Gastroesophageal sphincter (tissue), 4 donors: ENCODE data around the gene DLG4. TPM values are rescaled to one million over a fixed set of nuclear protein-coding genes. Genes with fewer than 3 reads are reported as not detected.

Source experiments
- ATAC-seq: fragments of 150-250 bp; one replicate; pipeline ENCODE4 v1.9.1; 2016; ENCODE audit warnings: mild to moderate bottlenecking, moderate library complexity
- H3K27ac ChIP-seq, 4 donors: fragments of 200-600 bp; sonication (generic) in 3 of 4; 1 replicate in 3 of 4; 2 replicates in 1 of 4; pipeline ENCODE4 v1.5.1; 2016 to 2019
- H3K27me3 ChIP-seq: fragments of 200-600 bp; sonication (generic); one replicate; pipeline ENCODE4 v1.5.1; 2019
- H3K36me3 ChIP-seq, 2 donors: fragments of 200-600 bp; sonication (generic); one replicate each; pipeline ENCODE4 v1.5.1; 2019; ENCODE audit warnings: control low read depth in 1 of 2
- H3K4me1 ChIP-seq, 3 donors: fragments of 200-600 bp; sonication (generic); 1 replicate in 2 of 3; 2 replicates in 1 of 3; pipeline ENCODE4 v1.5.1; 2016 to 2019; ENCODE audit warnings: control low read depth in 2 of 3
- H3K4me3 ChIP-seq, 2 donors: fragments of 200-600 bp; sonication (generic); one replicate each; pipeline ENCODE4 v1.5.1; 2019; ENCODE audit warnings: mild to moderate bottlenecking in 1 of 2, moderate library complexity in 1 of 2
- H3K9me3 ChIP-seq, 3 donors: fragments of 200-600 bp; sonication (generic); one replicate each; pipeline ENCODE4 v1.5.1; 2017 to 2019; ENCODE audit warnings: control low read depth in 2 of 3
- EP300 ChIP-seq: sonication (generic); formaldehyde crosslinking; IDR thresholded peaks from one replicate; pipeline ENCODE4 v1.6.1; 2017; ENCODE audit warnings: antibody characterized with exemption, mild to moderate bottlenecking
- POLR2A ChIP-seq, 2 donors: fragments of 450-650 bp; IDR thresholded peaks; one replicate each; pipeline ENCODE4 v1.6.1; 2017; ENCODE audit warnings: antibody characterized with exemption in 2 of 2, mild to moderate bottlenecking in 2 of 2, moderate library complexity in 1 of 2
- POLR2AphosphoS5 ChIP-seq: sonication (generic); formaldehyde crosslinking; IDR thresholded peaks from one replicate; pipeline ENCODE4 v1.6.1; 2017; ENCODE audit warnings: antibody characterized with exemption
- WGBS, 2 donors: methylation state at CpG; one replicate each; pipeline ENCODE4 v1.1.5; 2018; ENCODE audit warnings: low coverage in 1 of 2; 5-methylcytosine and 5-hydroxymethylcytosine counted together
- total RNA-seq, 4 donors: library from RNA; depleted of rRNA; stranded (reverse); fragments of >200 nt; gene quantifications; one replicate each; pipeline ENCODE4 v1.1.0, GENCODE V29; 2016
- TF ChIP-seq, protein P1 (sequence below), 4 experiments: fragments of 200-600 bp in 2 of 4; fragments of 450-650 bp in 2 of 4; sonication (generic) in 1 of 4; IDR thresholded peaks; one replicate each; pipeline ENCODE4 v1.5.1; 2017 to 2019; ENCODE audit warnings: antibody characterized with exemption in 4 of 4, mild to moderate bottlenecking in 2 of 4, moderate library complexity in 2 of 4

The DLG4 gene
- total RNA-seq, 4 donors from 2014 or later = 14.1 to 21.7 (median 16.5) TPM

DNA sequence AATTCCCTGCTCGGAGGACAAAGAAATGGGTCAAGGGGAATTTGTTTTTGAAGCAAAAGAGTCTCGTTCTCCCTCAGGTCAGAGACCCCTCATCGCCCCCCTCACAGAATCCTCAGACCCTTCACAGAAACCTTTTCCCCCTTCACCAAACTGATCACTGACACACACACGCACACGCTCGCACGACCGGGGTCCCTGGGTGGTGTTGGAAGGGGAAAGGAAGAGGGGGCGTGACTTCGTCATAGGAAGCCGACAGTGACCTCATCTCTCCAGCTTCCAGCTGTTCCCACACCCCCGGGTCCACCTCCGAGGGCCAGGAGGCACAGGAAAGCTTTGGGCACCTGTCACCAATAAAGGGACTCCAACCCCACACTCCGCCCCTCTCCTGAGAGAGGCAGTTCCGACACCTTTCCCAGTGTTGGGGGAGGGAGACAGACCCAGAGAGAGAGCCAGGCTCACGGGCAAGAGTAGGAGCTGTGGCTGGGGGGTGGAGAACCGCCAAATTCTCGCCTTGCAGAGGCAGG, 41.6 kb downstream of the DLG4 start:
- Histone ChIP-seq H3K27me3 (peaks cover 60% of the 10 kb centered on the region), H3K4me3 (peak overlapping the region in 1 of 2 donors; percentile 41), H3K27ac (no peak overlapping the region), H3K4me1 (peaks cover 0 to 25% (median 12%) of the 10 kb centered on the region in 3 donors), H3K36me3 (no peaks in the 10 kb centered on the region), H3K9me3 (no peaks in the 10 kb centered on the region)
- WGBS, 2 donors = 0 to 17% methylated on average over 4 to 6 of the region's 18 CpGs
- no peak for TF ChIP-seq POLR2A (IDR thresholded peaks at IDR 0.05)
- TF ChIP-seq EP300 = no peak
- TF ChIP-seq POLR2AphosphoS5 = no peak
- TF ChIP-seq, protein P1, sequence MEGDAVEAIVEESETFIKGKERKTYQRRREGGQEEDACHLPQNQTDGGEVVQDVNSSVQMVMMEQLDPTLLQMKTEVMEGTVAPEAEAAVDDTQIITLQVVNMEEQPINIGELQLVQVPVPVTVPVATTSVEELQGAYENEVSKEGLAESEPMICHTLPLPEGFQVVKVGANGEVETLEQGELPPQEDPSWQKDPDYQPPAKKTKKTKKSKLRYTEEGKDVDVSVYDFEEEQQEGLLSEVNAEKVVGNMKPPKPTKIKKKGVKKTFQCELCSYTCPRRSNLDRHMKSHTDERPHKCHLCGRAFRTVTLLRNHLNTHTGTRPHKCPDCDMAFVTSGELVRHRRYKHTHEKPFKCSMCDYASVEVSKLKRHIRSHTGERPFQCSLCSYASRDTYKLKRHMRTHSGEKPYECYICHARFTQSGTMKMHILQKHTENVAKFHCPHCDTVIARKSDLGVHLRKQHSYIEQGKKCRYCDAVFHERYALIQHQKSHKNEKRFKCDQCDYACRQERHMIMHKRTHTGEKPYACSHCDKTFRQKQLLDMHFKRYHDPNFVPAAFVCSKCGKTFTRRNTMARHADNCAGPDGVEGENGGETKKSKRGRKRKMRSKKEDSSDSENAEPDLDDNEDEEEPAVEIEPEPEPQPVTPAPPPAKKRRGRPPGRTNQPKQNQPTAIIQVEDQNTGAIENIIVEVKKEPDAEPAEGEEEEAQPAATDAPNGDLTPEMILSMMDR (IDR thresholded peaks at IDR 0.05) = no peak
- no peak for ATAC-seq

DNA sequence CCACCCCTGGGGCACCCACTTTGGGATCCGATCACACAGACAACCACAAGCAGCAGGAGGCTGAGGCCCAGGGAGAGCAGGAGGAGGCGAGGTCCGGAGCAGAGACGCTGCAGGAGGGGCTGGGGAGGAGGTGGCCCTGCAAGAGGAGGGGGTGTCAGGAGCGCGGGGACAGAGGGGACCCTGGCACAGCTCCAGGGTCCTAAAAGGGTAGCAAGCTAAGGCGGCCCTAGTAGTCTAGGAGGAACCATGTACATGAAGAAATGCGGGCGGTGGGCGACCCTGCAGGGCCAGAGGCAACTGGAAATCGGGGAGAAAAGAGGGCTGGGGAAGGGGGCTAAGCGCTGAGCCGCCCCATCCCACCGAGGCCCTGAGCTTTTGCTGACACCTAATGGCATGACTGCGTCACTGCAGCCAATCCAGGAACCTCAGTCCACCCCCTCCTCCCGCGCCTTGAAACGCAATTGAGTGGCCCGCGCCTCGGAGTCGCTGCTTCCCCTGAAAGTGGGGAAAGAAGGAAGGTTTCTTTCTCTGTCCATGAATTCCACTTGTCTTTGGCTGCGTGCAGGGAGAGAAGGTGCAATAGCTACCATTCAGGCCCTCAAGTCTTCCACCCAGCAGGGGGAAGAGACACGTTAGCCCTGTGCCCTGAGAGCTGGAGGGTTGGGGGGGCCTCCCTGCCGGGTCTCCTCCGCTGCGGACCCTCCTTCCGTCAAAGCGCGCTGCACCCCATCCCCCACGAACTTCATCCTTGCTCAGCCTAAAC, 42.3 kb downstream of the DLG4 start:
- Histone ChIP-seq H3K36me3 (no peaks in the 10 kb centered on the region), H3K4me1 (peaks cover 0 to 25% (median 12%) of the 10 kb centered on the region in 3 donors), H3K27me3 (peaks cover 63% of the 10 kb centered on the region), H3K27ac (no peak overlapping the region), H3K9me3 (no peaks in the 10 kb centered on the region), H3K4me3 (peak overlapping the region in 1 of 2 donors; percentile 41)
- TF ChIP-seq POLR2A (IDR thresholded peaks at IDR 0.05) = no peak
- TF ChIP-seq, protein P1 (IDR thresholded peaks at IDR 0.05) = peak in 3 of 4 experiments; percentile 58 to 91 (median 60)
- no peak for TF ChIP-seq POLR2AphosphoS5
- no peak for TF ChIP-seq EP300
- ATAC-seq = peak; percentile 80
- 0% methylated on average over 7 to 17 of the region's 31 CpGs for WGBS, 2 donors

DNA sequence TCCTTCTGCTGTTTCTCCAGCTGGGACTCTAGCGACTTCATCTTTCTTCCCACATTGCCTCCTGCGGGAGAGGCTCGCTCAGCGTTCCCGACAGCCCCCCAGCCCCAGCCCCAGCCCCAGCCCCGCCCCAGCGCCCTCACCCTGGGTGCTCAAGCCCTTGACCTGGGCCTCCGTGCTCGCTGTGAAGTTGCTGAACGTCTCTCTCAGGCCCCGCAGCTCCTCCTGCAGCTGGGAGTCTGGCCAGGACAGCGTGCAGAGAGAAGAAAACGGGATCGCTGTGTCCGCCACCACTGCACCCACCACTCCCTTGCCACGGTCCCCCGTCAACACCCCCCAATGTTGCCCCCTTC, 42.8 kb downstream of the DLG4 start:
- H3K36me3 ChIP-seq = no peaks in the 10 kb centered on the region
- TF ChIP-seq, protein P1 (IDR thresholded peaks at IDR 0.05) = no peak
- TF ChIP-seq POLR2AphosphoS5 (no peak), POLR2A (IDR thresholded peaks at IDR 0.05) (no peak), EP300 (no peak)
- H3K4me1 ChIP-seq = peaks cover 0 to 25% (median 12%) of the 10 kb centered on the region in 3 donors
- H3K27me3 ChIP-seq = peaks cover 63% of the 10 kb centered on the region
- WGBS, 2 donors = 0 to 15% methylated on average over 3 to 4 of the region's 17 CpGs
- ATAC-seq = peak; percentile 17
- no peaks in the 10 kb centered on the region for H3K9me3 ChIP-seq
- no peak overlapping the region for H3K27ac ChIP-seq
- H3K4me3 ChIP-seq = peak overlapping the region in 1 of 2 donors; percentile 41

DNA sequence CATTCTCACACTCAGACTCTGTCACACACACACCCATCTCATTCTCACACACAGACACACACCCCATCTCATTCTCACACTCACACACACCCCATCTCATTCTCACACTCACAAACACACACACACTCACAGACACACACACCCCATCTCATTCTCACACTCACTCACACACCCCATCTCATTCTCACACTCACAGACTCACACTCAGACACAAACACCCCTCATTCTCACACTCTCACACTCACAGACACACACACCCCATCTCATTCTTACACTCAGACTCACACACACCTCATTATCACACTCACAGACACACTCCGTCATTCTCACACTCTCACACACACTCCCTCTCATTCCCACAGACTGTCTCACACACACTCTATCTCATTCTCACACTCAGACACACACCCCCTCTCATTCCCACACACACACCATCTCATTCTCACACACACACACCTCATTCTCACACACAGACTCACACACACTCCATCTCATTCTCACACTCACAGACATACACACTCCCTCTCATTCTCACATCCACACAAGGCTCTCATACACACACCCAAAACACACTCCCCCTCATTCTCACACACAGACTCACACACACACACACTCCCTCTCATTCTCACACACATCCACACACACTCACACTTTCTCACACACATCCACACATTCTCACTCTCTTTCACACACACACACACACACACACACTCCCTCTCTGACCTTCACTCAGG, 43.4 kb downstream of the DLG4 start:
- H3K9me3 ChIP-seq = no peaks in the 10 kb centered on the region
- H3K36me3 ChIP-seq = no peaks in the 10 kb centered on the region
- WGBS, 2 donors = 88% methylated on average over 1 of the region's 1 CpG; no CpG with 5 or more reads in 1 of the 2 donors
- no peak overlapping the region for H3K4me3 ChIP-seq
- H3K27me3 ChIP-seq = peaks cover 63% of the 10 kb centered on the region
- no peak overlapping the region for H3K27ac ChIP-seq
- ATAC-seq = no peak
- TF ChIP-seq POLR2A (IDR thresholded peaks at IDR 0.05) = no peak
- no peak for TF ChIP-seq EP300
- TF ChIP-seq, protein P1 (IDR thresholded peaks at IDR 0.05) = no peak
- no peak for TF ChIP-seq POLR2AphosphoS5
- H3K4me1 ChIP-seq = peaks cover 0 to 25% (median 12%) of the 10 kb centered on the region in 3 donors
